ENCODE data around the gene HSFX2. TPM values are rescaled to one million over a fixed set of nuclear protein-coding genes. Genes with fewer than 3 reads are reported as not detected.
"Not testable (repeated sequence)": the region's sequence is repeated elsewhere in the genome, so short reads cannot be mapped to it uniquely, and the experiment has no call there.

The HSFX2 gene
- total RNA-seq, 1 experiment from 2014 or later: 0.26 TPM

GRCh38 chrX:149551245-149551938 lies 43.7 kb downstream of the HSFX2 start:
- H3K4me1 ChIP-seq (ENCODE audit: control insufficient read depth, insufficient read depth, low read length); intact Hi-C loops (cut with micrococcal nuclease; ENCODE audit: unreplicated experiment); in situ Hi-C loops (cut with HindIII; ENCODE audit: low pct_unique_long_range_greater_than_20kb, low sequenced_read_pairs); H3K27me3 ChIP-seq (ENCODE audit: control insufficient read depth, insufficient read depth, low read length); BruUV-seq (replicated peaks); CTCF ChIA-PET; POLR2A ChIA-PET; ATAC-seq; H3K4me3 ChIP-seq (ENCODE audit: low read depth in 2 of 2, low read length in 2 of 2); H3K27ac ChIP-seq (ENCODE audit: low read length); H3K36me3 ChIP-seq (ENCODE audit: control insufficient read depth, insufficient read depth, low read length); DNase-seq (ENCODE audit: low read depth, low spot score); H3K9me3 ChIP-seq (ENCODE audit: control insufficient read depth, insufficient read depth, low read depth, low read length): not testable (repeated sequence)

GRCh38 chrX:149550454-149550853 lies 44.7 kb downstream of the HSFX2 start:
- H3K9me3 ChIP-seq (ENCODE audit: control insufficient read depth, insufficient read depth, low read depth, low read length); ATAC-seq; H3K4me3 ChIP-seq (ENCODE audit: low read depth in 2 of 2, low read length in 2 of 2); intact Hi-C loops (cut with micrococcal nuclease; ENCODE audit: unreplicated experiment); H3K36me3 ChIP-seq (ENCODE audit: control insufficient read depth, insufficient read depth, low read length); CTCF ChIA-PET; H3K27ac ChIP-seq (ENCODE audit: low read length); POLR2A ChIA-PET; in situ Hi-C loops (cut with HindIII; ENCODE audit: low pct_unique_long_range_greater_than_20kb, low sequenced_read_pairs); DNase-seq (ENCODE audit: low read depth, low spot score); H3K27me3 ChIP-seq (ENCODE audit: control insufficient read depth, insufficient read depth, low read length); H3K4me1 ChIP-seq (ENCODE audit: control insufficient read depth, insufficient read depth, low read length); BruUV-seq (replicated peaks): not testable (repeated sequence)

GRCh38 chrX:149549701-149550100 lies 45.4 kb downstream of the HSFX2 start, which contains the start of gene HSFX3:
Gene HSFX3, minus strand, starts transcription at chrX:149549924. Its CDS starts 72 bp downstream, at chrX:149549852.
- POLR2A ChIA-PET; BruUV-seq (replicated peaks); intact Hi-C loops (cut with micrococcal nuclease; ENCODE audit: unreplicated experiment); H3K36me3 ChIP-seq (ENCODE audit: control insufficient read depth, insufficient read depth, low read length); ATAC-seq; DNase-seq (ENCODE audit: low read depth, low spot score); in situ Hi-C loops (cut with HindIII; ENCODE audit: low pct_unique_long_range_greater_than_20kb, low sequenced_read_pairs); H3K9me3 ChIP-seq (ENCODE audit: control insufficient read depth, insufficient read depth, low read depth, low read length); H3K4me1 ChIP-seq (ENCODE audit: control insufficient read depth, insufficient read depth, low read length); CTCF ChIA-PET; H3K4me3 ChIP-seq (ENCODE audit: low read depth in 2 of 2, low read length in 2 of 2); H3K27ac ChIP-seq (ENCODE audit: low read length); H3K27me3 ChIP-seq (ENCODE audit: control insufficient read depth, insufficient read depth, low read length): not testable (repeated sequence)

GRCh38 chrX:149547782-149548181 lies 47.3 kb downstream of the HSFX2 start:
- H3K9me3 ChIP-seq (ENCODE audit: control insufficient read depth, insufficient read depth, low read depth, low read length); POLR2A ChIA-PET; H3K27me3 ChIP-seq (ENCODE audit: control insufficient read depth, insufficient read depth, low read length); intact Hi-C loops (cut with micrococcal nuclease; ENCODE audit: unreplicated experiment); H3K4me3 ChIP-seq (ENCODE audit: low read depth in 2 of 2, low read length in 2 of 2); H3K4me1 ChIP-seq (ENCODE audit: control insufficient read depth, insufficient read depth, low read length); BruUV-seq (replicated peaks); H3K36me3 ChIP-seq (ENCODE audit: control insufficient read depth, insufficient read depth, low read length); CTCF ChIA-PET; H3K27ac ChIP-seq (ENCODE audit: low read length); DNase-seq (ENCODE audit: low read depth, low spot score); in situ Hi-C loops (cut with HindIII; ENCODE audit: low pct_unique_long_range_greater_than_20kb, low sequenced_read_pairs); ATAC-seq: not testable (repeated sequence)

- H3K4me1 ChIP-seq (ENCODE audit: control insufficient read depth, insufficient read depth, low read length); POLR2A ChIA-PET; H3K27ac ChIP-seq (ENCODE audit: low read length); H3K36me3 ChIP-seq (ENCODE audit: control insufficient read depth, insufficient read depth, low read length); H3K4me3 ChIP-seq (ENCODE audit: low read depth in 2 of 2, low read length in 2 of 2); intact Hi-C loops (cut with micrococcal nuclease; ENCODE audit: unreplicated experiment); DNase-seq (ENCODE audit: low read depth, low spot score); in situ Hi-C loops (cut with HindIII; ENCODE audit: low pct_unique_long_range_greater_than_20kb, low sequenced_read_pairs); H3K9me3 ChIP-seq (ENCODE audit: control insufficient read depth, insufficient read depth, low read depth, low read length); H3K27me3 ChIP-seq (ENCODE audit: control insufficient read depth, insufficient read depth, low read length); CTCF ChIA-PET; ATAC-seq; BruUV-seq (replicated peaks): not testable (repeated sequence)
Measured at GRCh38 chrX:149546962-149547361, 48.2 kb downstream of the HSFX2 start.

GRCh38 chrX:149545545-149546543 lies 49.3 kb downstream of the HSFX2 start:
- POLR2A ChIA-PET; H3K4me3 ChIP-seq (ENCODE audit: low read depth in 2 of 2, low read length in 2 of 2); H3K27ac ChIP-seq (ENCODE audit: low read length); intact Hi-C loops (cut with micrococcal nuclease; ENCODE audit: unreplicated experiment); in situ Hi-C loops (cut with HindIII; ENCODE audit: low pct_unique_long_range_greater_than_20kb, low sequenced_read_pairs); H3K27me3 ChIP-seq (ENCODE audit: control insufficient read depth, insufficient read depth, low read length); BruUV-seq (replicated peaks); CTCF ChIA-PET; H3K36me3 ChIP-seq (ENCODE audit: control insufficient read depth, insufficient read depth, low read length); H3K9me3 ChIP-seq (ENCODE audit: control insufficient read depth, insufficient read depth, low read depth, low read length); DNase-seq (ENCODE audit: low read depth, low spot score); ATAC-seq; H3K4me1 ChIP-seq (ENCODE audit: control insufficient read depth, insufficient read depth, low read length): not testable (repeated sequence)

All from Panc1 (cell line).